Measurements from ENCODE around the gene PCGF3. TPM values are rescaled to one million over a fixed set of nuclear protein-coding genes. Genes with fewer than 3 reads are reported as not detected.
A peak's percentile ranks its signal among the peaks of the same experiment; 100 is the strongest.

Gene PCGF3
- total RNA-seq, 1 donor from 2014 or later = 65.7 TPM

- no peak for DNase-seq (ENCODE audit: low read depth, low spot score)
These were observed 75.3 kb downstream of the PCGF3 start for GRCh38 chr4:780716-781492.

- peak; percentile 96 for DNase-seq (ENCODE audit: low read depth, low spot score)
These were observed 76.0 kb downstream of the PCGF3 start for GRCh38 chr4:781493-782216.

GRCh38 chr4:784401-785331 is 79.0 kb downstream of the PCGF3 start:
- no peak for DNase-seq (ENCODE audit: low read depth, low spot score)

- no peak for DNase-seq (ENCODE audit: low read depth, low spot score)
These were observed 79.9 kb downstream of the PCGF3 start for GRCh38 chr4:785332-786073.

GRCh38 chr4:786074-786741 is 80.6 kb downstream of the PCGF3 start:
- no peak for DNase-seq (ENCODE audit: low read depth, low spot score)

- DNase-seq (ENCODE audit: low read depth, low spot score) = no peak
These were observed 81.2 kb downstream of the PCGF3 start for GRCh38 chr4:786861-787300.

- no peak for DNase-seq (ENCODE audit: low read depth, low spot score)
These were observed 81.9 kb downstream of the PCGF3 start for GRCh38 chr4:787561-787981.

GRCh38 chr4:788006-788635 is 82.5 kb downstream of the PCGF3 start:
- no peak for DNase-seq (ENCODE audit: low read depth, low spot score)

- no peak for DNase-seq (ENCODE audit: low read depth, low spot score)
These were observed 83.1 kb downstream of the PCGF3 start for GRCh38 chr4:788636-789297.

- no peak for DNase-seq (ENCODE audit: low read depth, low spot score)
These were observed 84.2 kb downstream of the PCGF3 start for GRCh38 chr4:789571-790465.

GRCh38 chr4:790466-790820 is 84.8 kb downstream of the PCGF3 start:
- DNase-seq (ENCODE audit: low read depth, low spot score) = no peak

GRCh38 chr4:791252-791897 is 85.7 kb downstream of the PCGF3 start:
- DNase-seq (ENCODE audit: low read depth, low spot score) = no peak

- DNase-seq (ENCODE audit: low read depth, low spot score) = no peak
These were observed 86.4 kb downstream of the PCGF3 start for GRCh38 chr4:791898-792625.

GRCh38 chr4:792626-793092 is 87.0 kb downstream of the PCGF3 start:
- no peak for DNase-seq (ENCODE audit: low read depth, low spot score)

GRCh38 chr4:793093-793861 is 87.6 kb downstream of the PCGF3 start:
- DNase-seq (ENCODE audit: low read depth, low spot score) = no peak

- DNase-seq (ENCODE audit: low read depth, low spot score) = no peak
These were observed 88.4 kb downstream of the PCGF3 start for GRCh38 chr4:793941-794621.
